Urinary bladder (tissue), 4 donors: ENCODE measurements around the gene NDUFAF7. TPM values are rescaled to one million over a fixed set of nuclear protein-coding genes. Genes with fewer than 3 reads are reported as not detected.
A peak's percentile ranks its signal among the peaks of the same experiment; 100 is the strongest.
"Not testable (repeated sequence)": the region's sequence is repeated elsewhere in the genome, so short reads cannot be mapped to it uniquely, and the experiment has no call there.

ENCODE experiments used
- DNase-seq: peaks from one replicate; pipeline ENCODE4 v3.0.0-alpha.2; 2015; ENCODE audit errors: extremely low spot score
- H3K27ac ChIP-seq: one replicate; pipeline ENCODE4 v1.5.1; 2013; ENCODE audit warnings: low read depth, mild to moderate bottlenecking, moderate library complexity
- H3K36me3 ChIP-seq: one replicate; pipeline ENCODE4 v1.6.1; 2013; ENCODE audit warnings: mild to moderate bottlenecking, moderate library complexity; ENCODE audit not compliant: insufficient read depth
- H3K4me1 ChIP-seq: one replicate; pipeline ENCODE4 v1.6.1; 2013; ENCODE audit warnings: mild to moderate bottlenecking, moderate library complexity; ENCODE audit not compliant: insufficient read depth
- H3K4me3 ChIP-seq: one replicate; pipeline ENCODE4 v1.5.1; 2013; ENCODE audit warnings: low read depth, low read length
- WGBS: extraction: QIAGEN DNeasy Blood & Tissue Kit; methylation state at CpG from one replicate; pipeline ENCODE4 v1.1.7; 2013; 5-methylcytosine and 5-hydroxymethylcytosine counted together
- polyA plus RNA-seq: library from polyadenylated mRNA; stranded (reverse); fragments of 200-250 nt; gene quantifications from one replicate; pipeline ENCODE4 v1.2.3, GENCODE V29; 2013
- total RNA-seq: library from RNA; depleted of rRNA; stranded (reverse); fragments of >200 nt; gene quantifications from one replicate; pipeline ENCODE4 v1.2.3, GENCODE V29; 2014
- donor health status: healthy with polysubstance abuse.
- donor health status: healthy.

The NDUFAF7 gene
- total RNA-seq (25.2 TPM), polyA plus RNA-seq (11.2 TPM)

- H3K4me1 ChIP-seq: peaks cover 1% of the 10 kb centered on the region
- peak within 1 kb of the TSS; percentile 96 for H3K27ac ChIP-seq
- H3K36me3 ChIP-seq: no peaks in the 10 kb centered on the region
- under 1% methylated on average over 73 of the region's 73 CpGs for WGBS
- peak within 1 kb of the TSS; percentile 78 for H3K4me3 ChIP-seq
- peak; percentile 89 for DNase-seq
Observed at GRCh38 chr2:37231241-37232130, at the start of gene NDUFAF7, which contains the start of gene CEBPZ. Gene NDUFAF7 (plus strand): TSS chr2:37231658. CDS start chr2:37231706, 48 bp downstream. Gene CEBPZ (minus strand): TSS chr2:37231596. CDS start chr2:37231567, 29 bp downstream.

- Histone ChIP-seq H3K4me1 (no peaks in the 10 kb centered on the region), H3K4me3 (no peak overlapping the region), H3K36me3 (no peaks in the 10 kb centered on the region), H3K27ac (no peak overlapping the region)
- DNase-seq: no peak
- 67% methylated on average over 17 of the region's 17 CpGs for WGBS
Observed at GRCh38 chr2:37181726-37182684, 49.5 kb upstream of the NDUFAF7 start.

GRCh38 chr2:37188570-37188969, 42.9 kb upstream of the NDUFAF7 start, which contains the start of gene SULT6B1:
Gene SULT6B1 (minus strand): TSS chr2:37188670. CDS start chr2:37188640, 30 bp downstream.
- DNase-seq: no peak
- Histone ChIP-seq H3K4me3 (no peak within 1 kb of the TSS), H3K36me3 (no peaks in the 10 kb centered on the region), H3K27ac (no peak within 1 kb of the TSS), H3K4me1 (no peaks in the 10 kb centered on the region)
- WGBS: 94% methylated on average over 2 of the region's 2 CpGs

GRCh38 chr2:37189452-37190153, 41.9 kb upstream of the NDUFAF7 start:
- no peak overlapping the region for H3K27ac ChIP-seq
- no peak for DNase-seq

GRCh38 chr2:37190290-37190689, 41.2 kb upstream of the NDUFAF7 start:
- 83% methylated on average over 4 of the region's 4 CpGs for WGBS

More at GRCh38 chr2:37189452-37190153, 41.9 kb upstream of the NDUFAF7 start:
- no peak overlapping the region for H3K4me3 ChIP-seq
- 77% methylated on average over 6 of the region's 6 CpGs for WGBS
- H3K4me1 ChIP-seq: no peaks in the 10 kb centered on the region
- no peaks in the 10 kb centered on the region for H3K36me3 ChIP-seq

GRCh38 chr2:37191253-37191652, 40.2 kb upstream of the NDUFAF7 start:
- H3K27ac ChIP-seq: no peak overlapping the region
- no peak overlapping the region for H3K4me3 ChIP-seq
- 78% methylated on average over 4 of the region's 4 CpGs for WGBS
- no peaks in the 10 kb centered on the region for H3K4me1 ChIP-seq
- no peaks in the 10 kb centered on the region for H3K36me3 ChIP-seq
- no peak for DNase-seq

More at GRCh38 chr2:37190290-37190689, 41.2 kb upstream of the NDUFAF7 start:
- Histone ChIP-seq H3K4me1 (no peaks in the 10 kb centered on the region), H3K27ac (no peak overlapping the region), H3K36me3 (no peaks in the 10 kb centered on the region), H3K4me3 (no peak overlapping the region)
- no peak for DNase-seq

- DNase-seq: no peak
- Histone ChIP-seq H3K4me3 (no peak overlapping the region), H3K27ac (no peak overlapping the region), H3K4me1 (no peaks in the 10 kb centered on the region), H3K36me3 (no peaks in the 10 kb centered on the region)
- 77% methylated on average over 6 of the region's 6 CpGs for WGBS
Observed at GRCh38 chr2:37191747-37192146, 39.7 kb upstream of the NDUFAF7 start.

GRCh38 chr2:37192551-37192950, 38.9 kb upstream of the NDUFAF7 start:
- Histone ChIP-seq H3K36me3 (no peaks in the 10 kb centered on the region), H3K4me1 (peaks cover 1% of the 10 kb centered on the region), H3K4me3 (no peak overlapping the region), H3K27ac (no peak overlapping the region)
- DNase-seq: no peak
- 88% methylated on average over 1 of the region's 1 CpG for WGBS

GRCh38 chr2:37195862-37196319, 35.6 kb upstream of the NDUFAF7 start:
- H3K4me1 ChIP-seq: not testable (repeated sequence)

GRCh38 chr2:37196320-37197195, 34.9 kb upstream of the NDUFAF7 start, which contains the start of gene CEBPZOS:
Gene CEBPZOS (plus strand): TSS chr2:37196496. CDS start chr2:37199705, 3,209 bp downstream.
- under 1% methylated on average over 72 of the region's 72 CpGs for WGBS
- Histone ChIP-seq H3K36me3 (peaks cover 2% of the 10 kb centered on the region), H3K27ac (peak within 1 kb of the TSS; percentile 94), H3K4me3 (peak within 1 kb of the TSS; percentile 87), H3K4me1 (peaks cover 1% of the 10 kb centered on the region)
- DNase-seq: peak; percentile 62

More at GRCh38 chr2:37195862-37196319, 35.6 kb upstream of the NDUFAF7 start:
- H3K4me3 ChIP-seq: peak overlapping the region; percentile 87
- H3K36me3 ChIP-seq, H3K27ac ChIP-seq, DNase-seq: not testable (repeated sequence)
- 84% methylated on average over 20 of the region's 20 CpGs for WGBS

GRCh38 chr2:37198681-37199065, 32.8 kb upstream of the NDUFAF7 start:
- Histone ChIP-seq H3K27ac (no peak overlapping the region), H3K4me1 (peaks cover 1% of the 10 kb centered on the region), H3K36me3 (peaks cover 2% of the 10 kb centered on the region), H3K4me3 (no peak overlapping the region)
- WGBS: 88% methylated on average over 8 of the region's 8 CpGs
- no peak for DNase-seq

- Histone ChIP-seq H3K4me3 (no peak overlapping the region), H3K36me3 (peaks cover 5% of the 10 kb centered on the region), H3K27ac (no peak overlapping the region), H3K4me1 (peaks cover 1% of the 10 kb centered on the region)
- 78% methylated on average over 1 of the region's 1 CpG for WGBS
- no peak for DNase-seq
Observed at GRCh38 chr2:37201208-37201607, 30.2 kb upstream of the NDUFAF7 start.
